Cardiac fibroblast (primary cell): ENCODE measurements around the gene MAD1L1.
A peak's percentile ranks its signal among the peaks of the same experiment; 100 is the strongest.

Source experiments
- DNase-seq, 2 donors: peaks; one replicate each; pipeline versions ENCODE4 v3.0.0 to v3.0.0-alpha.2; 2010; ENCODE audit warnings: low read depth in 2 of 2
- H3K4me3 ChIP-seq, 2 donors: replicated peaks in 1 of 2; 1 replicate in 1 of 2; 2 replicates in 1 of 2; pipeline ENCODE4 v1.5.1; 2011; ENCODE audit warnings: low read depth in 2 of 2, low read length in 2 of 2, mild to moderate bottlenecking in 2 of 2, moderate library complexity in 1 of 2
- CTCF ChIP-seq: IDR thresholded peaks from one replicate; pipeline ENCODE4 v1.5.1; 2011; ENCODE audit warnings: low read depth, mild to moderate bottlenecking, low read length, inconsistent platforms

Gene MAD1L1

GRCh38 chr7:2192831-2193534 lies 39.8 kb downstream of the MAD1L1 start:
- H3K4me3 ChIP-seq: no peak overlapping the region
- no peak for DNase-seq
- no peak for TF ChIP-seq CTCF

- DNase-seq: no peak
- no peak overlapping the region for H3K4me3 ChIP-seq
- TF ChIP-seq CTCF: no peak
Observed at GRCh38 chr7:2191016-2191415, 41.7 kb downstream of the MAD1L1 start.

- TF ChIP-seq CTCF: no peak
- DNase-seq: peak in 1 of 2 donors; percentile 7
Observed at GRCh38 chr7:2190531-2190930, 42.2 kb downstream of the MAD1L1 start.

GRCh38 chr7:2186166-2186565 lies 46.6 kb downstream of the MAD1L1 start:
- DNase-seq: no peak
- no peak overlapping the region for H3K4me3 ChIP-seq
- TF ChIP-seq CTCF: no peak

More at GRCh38 chr7:2190531-2190930, 42.2 kb downstream of the MAD1L1 start:
- H3K4me3 ChIP-seq: no peak overlapping the region

GRCh38 chr7:2185715-2186114 lies 47.0 kb downstream of the MAD1L1 start:
- H3K4me3 ChIP-seq: no peak overlapping the region
- no peak for TF ChIP-seq CTCF
- DNase-seq: no peak

- TF ChIP-seq CTCF: no peak
- no peak for DNase-seq
- H3K4me3 ChIP-seq: no peak overlapping the region
Observed at GRCh38 chr7:2182461-2182860, 50.3 kb downstream of the MAD1L1 start.
